K562 (cell line): ENCODE results near the gene OPCML.

Experiments
- ZNF184 ChIP-seq: sonication (generic); formaldehyde crosslinking; IDR thresholded peaks from 2 replicates; pipeline ENCODE4 v1.5.0; 2020; ENCODE audit warnings: missing genetic modification reagents
- TF ChIP-seq, protein P1 (sequence below), 3 experiments: IDR thresholded peaks in 2 of 3; conservative IDR thresholded peaks in 1 of 3; 2 replicates each; pipeline ENCODE4 v1.5.1; 2011 to 2012; ENCODE audit warnings: low read length in 3 of 3, mild to moderate bottlenecking in 3 of 3, control low read depth in 2 of 3, improper control_type of control experiment in 1 of 3, inconsistent platforms in 1 of 3, low read depth in 1 of 3, mixed read lengths in 1 of 3, moderate library complexity in 1 of 3; ENCODE audit not compliant: insufficient read depth in 2 of 3

DNA sequence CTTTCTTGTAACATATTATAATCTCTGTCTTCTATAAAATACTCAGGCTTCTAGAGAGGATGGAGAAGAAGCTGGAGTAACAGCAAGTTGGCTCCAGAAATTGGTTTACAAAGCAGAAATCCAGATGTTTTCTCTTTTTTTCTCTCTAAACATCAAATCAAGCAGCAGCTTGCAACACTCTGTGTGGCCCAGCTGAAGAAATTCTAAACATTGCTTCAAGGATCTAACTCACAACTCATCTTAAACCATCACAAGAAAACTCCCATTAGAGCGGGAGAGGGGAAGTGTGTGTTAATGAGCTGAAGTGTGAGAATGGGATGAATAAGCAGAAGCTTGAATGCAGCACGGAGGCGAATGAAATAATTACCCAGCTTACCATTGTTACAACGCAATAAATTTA lies 146.5 kb downstream of the OPCML start:
- TF ChIP-seq, protein P1, sequence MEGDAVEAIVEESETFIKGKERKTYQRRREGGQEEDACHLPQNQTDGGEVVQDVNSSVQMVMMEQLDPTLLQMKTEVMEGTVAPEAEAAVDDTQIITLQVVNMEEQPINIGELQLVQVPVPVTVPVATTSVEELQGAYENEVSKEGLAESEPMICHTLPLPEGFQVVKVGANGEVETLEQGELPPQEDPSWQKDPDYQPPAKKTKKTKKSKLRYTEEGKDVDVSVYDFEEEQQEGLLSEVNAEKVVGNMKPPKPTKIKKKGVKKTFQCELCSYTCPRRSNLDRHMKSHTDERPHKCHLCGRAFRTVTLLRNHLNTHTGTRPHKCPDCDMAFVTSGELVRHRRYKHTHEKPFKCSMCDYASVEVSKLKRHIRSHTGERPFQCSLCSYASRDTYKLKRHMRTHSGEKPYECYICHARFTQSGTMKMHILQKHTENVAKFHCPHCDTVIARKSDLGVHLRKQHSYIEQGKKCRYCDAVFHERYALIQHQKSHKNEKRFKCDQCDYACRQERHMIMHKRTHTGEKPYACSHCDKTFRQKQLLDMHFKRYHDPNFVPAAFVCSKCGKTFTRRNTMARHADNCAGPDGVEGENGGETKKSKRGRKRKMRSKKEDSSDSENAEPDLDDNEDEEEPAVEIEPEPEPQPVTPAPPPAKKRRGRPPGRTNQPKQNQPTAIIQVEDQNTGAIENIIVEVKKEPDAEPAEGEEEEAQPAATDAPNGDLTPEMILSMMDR (IDR thresholded peaks at IDR 0.05 in 2 of 3, conservative IDR thresholded peaks at IDR 0.05 in 1 of 3; ENCODE audit: insufficient read depth in 2 of 3, low read depth in 1 of 3, low read length in 3 of 3), result no peak
- no peak for TF ChIP-seq ZNF184 (CRISPR knock-in tag)
